ENCODE results near the gene LY6G5C. TPM values are rescaled to one million over a fixed set of nuclear protein-coding genes. Genes with fewer than 3 reads are reported as not detected.
A peak's percentile ranks its signal among the peaks of the same experiment; 100 is the strongest.

Gene LY6G5C
- total and polyA plus RNA-seq, 9 of the 15 experiments (the other 6 are each of a cell fraction or from before 2014, with no cell fraction given): 0.10 to 0.67 (median 0.46) TPM; not detected in 4

DNA sequence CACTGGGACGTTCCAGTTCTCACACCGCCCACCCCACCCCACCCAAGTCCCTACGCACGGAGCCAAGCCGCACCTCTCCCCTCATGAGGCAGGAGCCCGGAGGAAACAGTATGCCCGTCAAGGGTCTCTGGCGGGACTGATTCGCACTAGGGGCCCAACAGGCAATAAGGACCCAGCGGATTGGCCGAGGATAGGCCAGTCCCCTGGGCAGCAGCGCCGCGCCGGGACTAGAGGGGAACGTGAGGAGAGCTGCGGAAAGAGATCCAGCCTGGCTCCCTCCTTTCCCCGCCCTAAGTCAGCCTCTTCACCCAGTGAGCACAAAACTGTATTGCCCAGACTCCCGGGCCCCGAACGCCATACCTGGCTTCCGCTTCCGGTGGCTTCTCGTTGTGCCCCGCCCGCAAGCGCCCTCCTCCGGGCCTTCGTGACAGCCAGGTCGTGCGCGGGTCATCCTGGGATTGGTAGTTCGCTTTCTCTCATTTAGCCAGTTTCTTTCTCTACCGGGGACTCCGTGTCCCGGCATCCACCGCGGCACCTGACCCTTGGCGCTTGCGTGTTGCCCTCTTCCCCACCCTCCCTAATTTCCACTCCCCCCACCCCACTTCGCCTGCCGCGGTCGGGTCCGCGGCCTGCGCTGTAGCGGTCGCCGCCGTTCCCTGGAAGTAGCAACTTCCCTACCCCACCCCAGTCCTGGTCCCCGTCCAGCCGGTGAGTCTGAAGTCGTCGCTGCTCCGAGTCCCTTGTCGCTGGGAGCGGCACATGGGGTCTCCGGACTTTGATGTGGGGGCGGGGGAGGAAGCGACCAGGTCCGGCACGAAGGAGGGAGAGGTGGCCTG lies 15.1 kb downstream of the LY6G5C start, which contains the start of gene CSNK2B (continued):
- TF ChIP-seq, protein P1, sequence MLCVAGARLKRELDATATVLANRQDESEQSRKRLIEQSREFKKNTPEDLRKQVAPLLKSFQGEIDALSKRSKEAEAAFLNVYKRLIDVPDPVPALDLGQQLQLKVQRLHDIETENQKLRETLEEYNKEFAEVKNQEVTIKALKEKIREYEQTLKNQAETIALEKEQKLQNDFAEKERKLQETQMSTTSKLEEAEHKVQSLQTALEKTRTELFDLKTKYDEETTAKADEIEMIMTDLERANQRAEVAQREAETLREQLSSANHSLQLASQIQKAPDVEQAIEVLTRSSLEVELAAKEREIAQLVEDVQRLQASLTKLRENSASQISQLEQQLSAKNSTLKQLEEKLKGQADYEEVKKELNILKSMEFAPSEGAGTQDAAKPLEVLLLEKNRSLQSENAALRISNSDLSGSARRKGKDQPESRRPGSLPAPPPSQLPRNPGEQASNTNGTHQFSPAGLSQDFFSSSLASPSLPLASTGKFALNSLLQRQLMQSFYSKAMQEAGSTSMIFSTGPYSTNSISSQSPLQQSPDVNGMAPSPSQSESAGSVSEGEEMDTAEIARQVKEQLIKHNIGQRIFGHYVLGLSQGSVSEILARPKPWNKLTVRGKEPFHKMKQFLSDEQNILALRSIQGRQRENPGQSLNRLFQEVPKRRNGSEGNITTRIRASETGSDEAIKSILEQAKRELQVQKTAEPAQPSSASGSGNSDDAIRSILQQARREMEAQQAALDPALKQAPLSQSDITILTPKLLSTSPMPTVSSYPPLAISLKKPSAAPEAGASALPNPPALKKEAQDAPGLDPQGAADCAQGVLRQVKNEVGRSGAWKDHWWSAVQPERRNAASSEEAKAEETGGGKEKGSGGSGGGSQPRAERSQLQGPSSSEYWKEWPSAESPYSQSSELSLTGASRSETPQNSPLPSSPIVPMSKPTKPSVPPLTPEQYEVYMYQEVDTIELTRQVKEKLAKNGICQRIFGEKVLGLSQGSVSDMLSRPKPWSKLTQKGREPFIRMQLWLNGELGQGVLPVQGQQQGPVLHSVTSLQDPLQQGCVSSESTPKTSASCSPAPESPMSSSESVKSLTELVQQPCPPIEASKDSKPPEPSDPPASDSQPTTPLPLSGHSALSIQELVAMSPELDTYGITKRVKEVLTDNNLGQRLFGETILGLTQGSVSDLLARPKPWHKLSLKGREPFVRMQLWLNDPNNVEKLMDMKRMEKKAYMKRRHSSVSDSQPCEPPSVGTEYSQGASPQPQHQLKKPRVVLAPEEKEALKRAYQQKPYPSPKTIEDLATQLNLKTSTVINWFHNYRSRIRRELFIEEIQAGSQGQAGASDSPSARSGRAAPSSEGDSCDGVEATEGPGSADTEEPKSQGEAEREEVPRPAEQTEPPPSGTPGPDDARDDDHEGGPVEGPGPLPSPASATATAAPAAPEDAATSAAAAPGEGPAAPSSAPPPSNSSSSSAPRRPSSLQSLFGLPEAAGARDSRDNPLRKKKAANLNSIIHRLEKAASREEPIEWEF (CRISPR knock-in tag; IDR thresholded peaks at IDR 0.05): no peak
- no peak for TF ChIP-seq HNRNPK (IDR thresholded peaks at IDR 0.05; ENCODE audit: low read depth, low read length, poor library complexity, severe bottlenecking)
- TF ChIP-seq CREB1 (IDR thresholded peaks at IDR 0.05): peak; percentile 89
- TF ChIP-seq CREB1 (CRISPR knock-in tag; IDR thresholded peaks at IDR 0.05): peak; percentile 83; the same call in 1 of the 2 replicates
- TF ChIP-seq, protein P2, sequence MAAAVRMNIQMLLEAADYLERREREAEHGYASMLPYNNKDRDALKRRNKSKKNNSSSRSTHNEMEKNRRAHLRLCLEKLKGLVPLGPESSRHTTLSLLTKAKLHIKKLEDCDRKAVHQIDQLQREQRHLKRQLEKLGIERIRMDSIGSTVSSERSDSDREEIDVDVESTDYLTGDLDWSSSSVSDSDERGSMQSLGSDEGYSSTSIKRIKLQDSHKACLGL (CRISPR knock-in tag; IDR thresholded peaks at IDR 0.05; ENCODE audit: borderline replicate concordance, poor library complexity, severe bottlenecking): no peak
- 0 out of 2 replicates have a peak, but pooled peaks have one; percentile 29 for TF ChIP-seq CTBP1 (IDR thresholded peaks at IDR 0.05; ENCODE audit: borderline replicate concordance)
- TF ChIP-seq FOXJ2 (tag; IDR thresholded peaks at IDR 0.05): peak; percentile 81
- TF ChIP-seq ZNF134 (CRISPR knock-in tag; conservative IDR thresholded peaks at IDR 0.05): peak; percentile 69
- TF ChIP-seq ZNF282 (CRISPR knock-in tag; IDR thresholded peaks at IDR 0.05): no peak
- TF ChIP-seq NFE2 (IDR thresholded peaks at IDR 0.05; ENCODE audit: low read depth): peak; percentile 56; the same call in 1 of the 2 replicates
- TF ChIP-seq, protein P3, sequence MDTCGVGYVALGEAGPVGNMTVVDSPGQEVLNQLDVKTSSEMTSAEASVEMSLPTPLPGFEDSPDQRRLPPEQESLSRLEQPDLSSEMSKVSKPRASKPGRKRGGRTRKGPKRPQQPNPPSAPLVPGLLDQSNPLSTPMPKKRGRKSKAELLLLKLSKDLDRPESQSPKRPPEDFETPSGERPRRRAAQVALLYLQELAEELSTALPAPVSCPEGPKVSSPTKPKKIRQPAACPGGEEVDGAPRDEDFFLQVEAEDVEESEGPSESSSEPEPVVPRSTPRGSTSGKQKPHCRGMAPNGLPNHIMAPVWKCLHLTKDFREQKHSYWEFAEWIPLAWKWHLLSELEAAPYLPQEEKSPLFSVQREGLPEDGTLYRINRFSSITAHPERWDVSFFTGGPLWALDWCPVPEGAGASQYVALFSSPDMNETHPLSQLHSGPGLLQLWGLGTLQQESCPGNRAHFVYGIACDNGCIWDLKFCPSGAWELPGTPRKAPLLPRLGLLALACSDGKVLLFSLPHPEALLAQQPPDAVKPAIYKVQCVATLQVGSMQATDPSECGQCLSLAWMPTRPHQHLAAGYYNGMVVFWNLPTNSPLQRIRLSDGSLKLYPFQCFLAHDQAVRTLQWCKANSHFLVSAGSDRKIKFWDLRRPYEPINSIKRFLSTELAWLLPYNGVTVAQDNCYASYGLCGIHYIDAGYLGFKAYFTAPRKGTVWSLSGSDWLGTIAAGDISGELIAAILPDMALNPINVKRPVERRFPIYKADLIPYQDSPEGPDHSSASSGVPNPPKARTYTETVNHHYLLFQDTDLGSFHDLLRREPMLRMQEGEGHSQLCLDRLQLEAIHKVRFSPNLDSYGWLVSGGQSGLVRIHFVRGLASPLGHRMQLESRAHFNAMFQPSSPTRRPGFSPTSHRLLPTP (IDR thresholded peaks at IDR 0.05; ENCODE audit: borderline replicate concordance, extremely low read depth, insufficient read length): no peak
- TF ChIP-seq, protein P4, sequence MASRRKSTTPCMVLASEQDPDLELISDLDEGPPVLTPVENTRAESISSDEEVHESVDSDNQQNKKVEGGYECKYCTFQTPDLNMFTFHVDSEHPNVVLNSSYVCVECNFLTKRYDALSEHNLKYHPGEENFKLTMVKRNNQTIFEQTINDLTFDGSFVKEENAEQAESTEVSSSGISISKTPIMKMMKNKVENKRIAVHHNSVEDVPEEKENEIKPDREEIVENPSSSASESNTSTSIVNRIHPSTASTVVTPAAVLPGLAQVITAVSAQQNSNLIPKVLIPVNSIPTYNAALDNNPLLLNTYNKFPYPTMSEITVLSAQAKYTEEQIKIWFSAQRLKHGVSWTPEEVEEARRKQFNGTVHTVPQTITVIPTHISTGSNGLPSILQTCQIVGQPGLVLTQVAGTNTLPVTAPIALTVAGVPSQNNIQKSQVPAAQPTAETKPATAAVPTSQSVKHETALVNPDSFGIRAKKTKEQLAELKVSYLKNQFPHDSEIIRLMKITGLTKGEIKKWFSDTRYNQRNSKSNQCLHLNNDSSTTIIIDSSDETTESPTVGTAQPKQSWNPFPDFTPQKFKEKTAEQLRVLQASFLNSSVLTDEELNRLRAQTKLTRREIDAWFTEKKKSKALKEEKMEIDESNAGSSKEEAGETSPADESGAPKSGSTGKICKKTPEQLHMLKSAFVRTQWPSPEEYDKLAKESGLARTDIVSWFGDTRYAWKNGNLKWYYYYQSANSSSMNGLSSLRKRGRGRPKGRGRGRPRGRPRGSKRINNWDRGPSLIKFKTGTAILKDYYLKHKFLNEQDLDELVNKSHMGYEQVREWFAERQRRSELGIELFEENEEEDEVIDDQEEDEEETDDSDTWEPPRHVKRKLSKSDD (conservative IDR thresholded peaks at IDR 0.05; ENCODE audit: low read length): no peak
- TF ChIP-seq, protein P5, sequence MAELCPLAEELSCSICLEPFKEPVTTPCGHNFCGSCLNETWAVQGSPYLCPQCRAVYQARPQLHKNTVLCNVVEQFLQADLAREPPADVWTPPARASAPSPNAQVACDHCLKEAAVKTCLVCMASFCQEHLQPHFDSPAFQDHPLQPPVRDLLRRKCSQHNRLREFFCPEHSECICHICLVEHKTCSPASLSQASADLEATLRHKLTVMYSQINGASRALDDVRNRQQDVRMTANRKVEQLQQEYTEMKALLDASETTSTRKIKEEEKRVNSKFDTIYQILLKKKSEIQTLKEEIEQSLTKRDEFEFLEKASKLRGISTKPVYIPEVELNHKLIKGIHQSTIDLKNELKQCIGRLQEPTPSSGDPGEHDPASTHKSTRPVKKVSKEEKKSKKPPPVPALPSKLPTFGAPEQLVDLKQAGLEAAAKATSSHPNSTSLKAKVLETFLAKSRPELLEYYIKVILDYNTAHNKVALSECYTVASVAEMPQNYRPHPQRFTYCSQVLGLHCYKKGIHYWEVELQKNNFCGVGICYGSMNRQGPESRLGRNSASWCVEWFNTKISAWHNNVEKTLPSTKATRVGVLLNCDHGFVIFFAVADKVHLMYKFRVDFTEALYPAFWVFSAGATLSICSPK (IDR thresholded peaks at IDR 0.05; ENCODE audit: borderline replicate concordance): no peak
